CD14-positive monocyte (primary cell): ENCODE results near the gene CTSD. TPM values are rescaled to one million over a fixed set of nuclear protein-coding genes. Genes with fewer than 3 reads are reported as not detected.
A peak's percentile ranks its signal among the peaks of the same experiment; 100 is the strongest.

Experiments used
- DNase-seq, 3 donors: peaks; one replicate each; pipeline ENCODE4 v3.0.0-alpha.2; 2011 to 2022
- H2AFZ ChIP-seq: 2 replicates; pipeline ENCODE4 v1.6.0; 2012; ENCODE audit warnings: mild to moderate bottlenecking, low read depth, low read length, inconsistent platforms; ENCODE audit not compliant: insufficient read depth, poor library complexity, severe bottlenecking
- H3K27ac ChIP-seq, 2 donors: 1 replicate in 1 of 2; 2 replicates in 1 of 2; pipeline ENCODE4 v1.5.1; 2012 to 2013; ENCODE audit warnings: low read length in 2 of 2, control low read depth in 1 of 2, inconsistent platforms in 1 of 2, low read depth in 1 of 2, mild to moderate bottlenecking in 1 of 2
- H3K27me3 ChIP-seq, 2 donors: one replicate each; pipeline versions ENCODE4 v1.6.0 to v1.6.1; 2011 to 2013; ENCODE audit warnings: low read length in 2 of 2; ENCODE audit not compliant: control insufficient read depth in 2 of 2, insufficient read depth in 2 of 2
- H3K36me3 ChIP-seq, 2 donors: replicated peaks in 1 of 2; 1 replicate in 1 of 2; 2 replicates in 1 of 2; pipeline versions ENCODE4 v1.5.1 to v1.6.1; 2012 to 2013; ENCODE audit warnings: low read length in 2 of 2, control low read depth in 1 of 2, inconsistent platforms in 1 of 2, mild to moderate bottlenecking in 1 of 2; ENCODE audit not compliant: insufficient read depth in 2 of 2, control insufficient read depth in 1 of 2
- H3K4me1 ChIP-seq, 2 donors: 1 replicate in 1 of 2; 2 replicates in 1 of 2; pipeline versions ENCODE4 v1.5.1 to v1.6.1; 2012 to 2013; ENCODE audit warnings: low read length in 2 of 2, control low read depth in 1 of 2, inconsistent platforms in 1 of 2, mild to moderate bottlenecking in 1 of 2, moderate library complexity in 1 of 2; ENCODE audit not compliant: insufficient read depth in 2 of 2, control insufficient read depth in 1 of 2
- H3K4me2 ChIP-seq: replicated peaks from 2 replicates; pipeline ENCODE3; 2012; ENCODE audit warnings: low read length, moderate library complexity, mild to moderate bottlenecking; ENCODE audit not compliant: poor library complexity, severe bottlenecking; ENCODE audit errors: extremely low read depth
- H3K4me3 ChIP-seq, 3 experiments: fragments of 200-600 bp in 1 of 3; sonication (generic) in 1 of 3; replicated peaks in 1 of 3; 1 replicate in 2 of 3; 2 replicates in 1 of 3; pipeline ENCODE4 v1.5.1; 2011 to 2013; ENCODE audit warnings: low read length in 3 of 3, mild to moderate bottlenecking in 3 of 3, control low read depth in 2 of 3, low read depth in 2 of 3, inconsistent platforms in 1 of 3, moderate library complexity in 1 of 3
- H3K79me2 ChIP-seq: 2 replicates; pipeline ENCODE4 v1.6.0; 2012; ENCODE audit warnings: mild to moderate bottlenecking, control low read depth, inconsistent platforms, low read length, moderate library complexity; ENCODE audit not compliant: insufficient read depth
- H3K9ac ChIP-seq: 2 replicates; pipeline ENCODE4 v1.6.0; 2017; ENCODE audit warnings: low read length, mild to moderate bottlenecking; ENCODE audit not compliant: insufficient read depth, poor library complexity, severe bottlenecking
- H3K9me3 ChIP-seq, 2 donors: replicated peaks in 1 of 2; 1 replicate in 1 of 2; 2 replicates in 1 of 2; pipeline versions ENCODE4 v1.5.1 to v1.6.1; 2012 to 2013; ENCODE audit warnings: low read length in 2 of 2, control low read depth in 1 of 2; ENCODE audit not compliant: control insufficient read depth in 1 of 2, insufficient read depth in 1 of 2
- H4K20me1 ChIP-seq: 2 replicates; pipeline ENCODE4 v1.6.0; 2012; ENCODE audit warnings: mild to moderate bottlenecking, low read length, control low read depth, moderate library complexity; ENCODE audit not compliant: insufficient read depth
- H3K27ac Mint-ChIP-seq, 7 donors: one replicate each; pipeline ENCODE4 v1.8.0; 2020; ENCODE audit warnings: mild to moderate bottlenecking in 7 of 7, mixed read lengths in 7 of 7, moderate library complexity in 6 of 7, inconsistent platforms in 2 of 7
- H3K27me3 Mint-ChIP-seq, 3 donors: one replicate each; pipeline ENCODE4 v1.8.0; 2021 to 2022; ENCODE audit warnings: low read depth in 3 of 3, mild to moderate bottlenecking in 3 of 3, mixed read lengths in 3 of 3, moderate library complexity in 3 of 3, inconsistent platforms in 1 of 3
- H3K36me3 Mint-ChIP-seq, 2 donors: one replicate each; pipeline ENCODE4 v1.8.0; 2020; ENCODE audit warnings: mixed read lengths in 2 of 2, inconsistent platforms in 1 of 2, mild to moderate bottlenecking in 1 of 2
- H3K4me1 Mint-ChIP-seq: one replicate; pipeline ENCODE4 v1.8.0; 2020; ENCODE audit warnings: mild to moderate bottlenecking, mixed read lengths
- H3K4me3 Mint-ChIP-seq, 2 donors: one replicate each; pipeline ENCODE4 v1.8.0; 2020; ENCODE audit warnings: mild to moderate bottlenecking in 2 of 2, mixed read lengths in 2 of 2, moderate library complexity in 1 of 2
- H3K9me3 Mint-ChIP-seq, 7 donors: one replicate each; pipeline ENCODE4 v1.8.0; 2020 to 2022; ENCODE audit warnings: mixed read lengths in 7 of 7, mild to moderate bottlenecking in 6 of 7, moderate library complexity in 6 of 7, inconsistent platforms in 2 of 7
- WGBS: methylation state at CpG from one replicate; pipeline ENCODE4 v1.1.5; 2013; ENCODE audit warnings: missing lambda C conversion rate; ENCODE audit not compliant: insufficient coverage; 5-methylcytosine and 5-hydroxymethylcytosine counted together
- intact Hi-C, 2 donors: fragments of 100-400 bp; cut with micrococcal nuclease; formaldehyde crosslinking; loops; one replicate each; pipeline versions ENCODE4 v1.15.0 to v1.15.1; 2023
- polyA plus RNA-seq, 3 donors: library from polyadenylated mRNA; depleted of rRNA in 1 of 3; unstranded in 2 of 3; stranded (reverse) in 1 of 3; fragments of 300-500 nt in 2 of 3; fragments of >200 nt in 1 of 3; fragmentation: Illumina TruSeq in 2 of 3; gene quantifications; 1 replicate in 2 of 3; 2 replicates in 1 of 3; pipeline ENCODE4 v1.2.3, GENCODE V29; 2012 to 2021
- TF ChIP-seq, protein P1 (sequence below): fragments of 200-600 bp; IDR thresholded peaks from one replicate; pipeline ENCODE4 v1.8.0; 2022; ENCODE audit warnings: antibody characterized with exemption, mild to moderate bottlenecking

CTSD gene
- polyA plus RNA-seq, 3 donors, result 835 to 1,372 (median 855) TPM

DNA sequence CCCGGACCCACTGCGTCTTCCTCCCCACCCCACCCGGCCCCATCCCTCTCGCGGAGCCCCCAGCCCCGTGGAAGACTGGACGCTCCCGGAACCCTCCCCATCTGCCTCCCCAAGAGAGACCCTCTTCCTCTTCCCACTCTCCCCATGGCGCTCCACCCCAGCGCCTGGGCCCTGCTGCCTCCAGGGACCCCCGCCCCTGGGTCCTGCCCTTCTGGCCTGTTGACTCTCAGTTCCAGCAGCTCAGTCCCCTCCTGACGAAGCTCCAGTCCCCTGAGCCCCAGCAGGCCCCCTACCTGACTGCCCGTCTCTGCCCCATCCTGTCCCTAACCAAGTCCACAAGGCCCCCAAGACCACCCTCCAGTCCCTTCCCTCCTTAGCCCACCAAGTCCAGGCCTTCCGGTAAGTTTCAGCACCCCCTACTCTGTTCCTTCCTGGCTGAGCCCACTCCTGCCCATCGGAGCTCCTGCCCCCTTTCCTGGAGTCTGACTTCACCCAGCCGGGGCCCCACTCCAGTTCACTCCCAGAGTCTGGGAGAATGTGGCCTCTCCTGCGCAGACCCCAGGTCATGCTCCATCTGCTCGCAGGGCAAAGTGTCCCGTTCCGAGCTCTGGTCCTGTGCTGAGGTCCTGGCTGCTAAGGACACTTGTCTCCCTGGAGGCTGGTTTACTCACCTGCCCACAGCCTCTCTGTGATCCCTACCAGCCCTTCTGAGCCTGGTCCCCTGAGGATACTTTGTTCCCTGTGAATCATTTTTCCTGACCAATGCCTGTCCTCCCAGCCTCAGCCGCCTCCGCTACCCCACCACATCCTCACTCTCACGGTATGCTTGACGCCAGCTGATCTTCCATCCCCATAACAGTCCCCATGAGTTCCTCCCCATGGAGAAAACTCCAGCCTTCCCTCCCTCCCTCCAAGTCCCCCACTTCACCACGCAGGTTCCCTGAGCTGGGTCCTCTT, 14.1 kb downstream of the CTSD start:
- WGBS, result 50% methylated on average over 25 of the region's 25 CpGs
- TF ChIP-seq, protein P1, sequence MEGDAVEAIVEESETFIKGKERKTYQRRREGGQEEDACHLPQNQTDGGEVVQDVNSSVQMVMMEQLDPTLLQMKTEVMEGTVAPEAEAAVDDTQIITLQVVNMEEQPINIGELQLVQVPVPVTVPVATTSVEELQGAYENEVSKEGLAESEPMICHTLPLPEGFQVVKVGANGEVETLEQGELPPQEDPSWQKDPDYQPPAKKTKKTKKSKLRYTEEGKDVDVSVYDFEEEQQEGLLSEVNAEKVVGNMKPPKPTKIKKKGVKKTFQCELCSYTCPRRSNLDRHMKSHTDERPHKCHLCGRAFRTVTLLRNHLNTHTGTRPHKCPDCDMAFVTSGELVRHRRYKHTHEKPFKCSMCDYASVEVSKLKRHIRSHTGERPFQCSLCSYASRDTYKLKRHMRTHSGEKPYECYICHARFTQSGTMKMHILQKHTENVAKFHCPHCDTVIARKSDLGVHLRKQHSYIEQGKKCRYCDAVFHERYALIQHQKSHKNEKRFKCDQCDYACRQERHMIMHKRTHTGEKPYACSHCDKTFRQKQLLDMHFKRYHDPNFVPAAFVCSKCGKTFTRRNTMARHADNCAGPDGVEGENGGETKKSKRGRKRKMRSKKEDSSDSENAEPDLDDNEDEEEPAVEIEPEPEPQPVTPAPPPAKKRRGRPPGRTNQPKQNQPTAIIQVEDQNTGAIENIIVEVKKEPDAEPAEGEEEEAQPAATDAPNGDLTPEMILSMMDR, result no peak
- Histone ChIP-seq H3K9ac (no peak overlapping the region), H2AFZ (no peak overlapping the region), H3K4me2 (peak overlapping the region; percentile 15), H3K27me3 (peaks cover 7 to 33% of the 10 kb centered on the region in 2 donors), H3K4me3 (peak overlapping the region in 1 of 3 experiments; percentile 20), H3K9me3 (no peaks in the 10 kb centered on the region), H3K36me3 (peaks cover 29 to 31% of the 10 kb centered on the region in 2 donors), H3K79me2 (peaks cover under 1% of the 10 kb centered on the region), H4K20me1 (peaks cover 81% of the 10 kb centered on the region), H3K27ac (no peak overlapping the region), H3K4me1 (peaks cover 35 to 82% of the 10 kb centered on the region in 2 donors)
- Mint-ChIP-seq H3K27me3 (peaks cover 29 to 49% (median 43%) of the 10 kb centered on the region in 3 donors), H3K9me3 (peaks cover 0 to 9% (median 3%) of the 10 kb centered on the region in 7 donors), H3K27ac (peak overlapping the region in 4 of 7 donors; percentile 10 to 51 (median 17)), H3K36me3 (peaks cover 27 to 37% of the 10 kb centered on the region in 2 donors), H3K4me1 (peaks cover 50% of the 10 kb centered on the region), H3K4me3 (peak overlapping the region; percentile 62 to 81)
- intact Hi-C loops, result loop anchor here in 1 of 2 donors (5.0 kb wide), 1 partner anchor 38 kb away; no protein-coding TSS in a partner anchor
- no peak for DNase-seq

DNA sequence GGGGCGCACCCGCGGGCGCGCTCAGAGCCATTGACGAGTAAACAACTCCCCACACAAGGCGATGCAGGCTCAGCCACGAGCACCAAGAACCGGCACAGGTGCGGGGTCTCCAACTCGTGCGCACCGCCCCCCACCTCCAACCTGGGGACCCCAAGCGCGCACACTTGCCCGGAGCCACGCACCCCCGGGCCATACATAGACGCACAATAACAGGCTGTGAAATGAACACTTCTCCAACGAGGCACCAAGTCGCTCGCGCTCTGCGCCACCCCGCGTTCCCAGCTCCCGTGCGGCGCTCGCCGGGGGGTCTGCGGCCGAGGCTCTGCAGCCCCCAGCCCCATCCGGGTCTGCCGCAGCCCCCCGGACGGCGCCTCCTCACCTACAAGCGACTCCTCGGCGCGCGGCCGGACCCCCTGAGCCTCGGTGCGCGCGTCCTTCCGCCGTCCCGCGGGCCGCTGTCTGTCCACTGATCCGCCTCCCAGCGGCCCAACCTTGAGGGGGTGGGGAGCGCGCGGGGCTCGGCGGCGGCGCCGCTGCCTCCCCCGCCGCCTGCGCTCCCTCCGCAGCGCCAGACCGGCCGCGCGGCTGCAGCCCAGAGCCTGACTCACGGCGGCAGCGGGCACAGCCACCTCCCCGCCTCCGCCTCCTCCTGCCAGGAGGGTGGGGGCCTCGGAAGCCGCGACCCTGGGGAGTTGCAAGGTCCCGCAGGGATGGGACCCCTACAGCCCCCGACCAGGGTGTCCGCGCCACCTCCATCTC, 14.9 kb downstream of the CTSD start:
- 2% methylated on average over 82 of the region's 84 CpGs for WGBS
- H3K4me1 ChIP-seq, result peaks cover 34 to 80% of the 10 kb centered on the region in 2 donors
- peak overlapping the region; percentile 45 to 68 for H3K4me3 Mint-ChIP-seq
- H2AFZ ChIP-seq, result no peak overlapping the region
- intact Hi-C loops, result loop anchor here in 1 of 2 donors (5.0 kb wide), 1 partner anchor 38 kb away; no protein-coding TSS in a partner anchor
- peaks cover 7 to 39% of the 10 kb centered on the region in 2 donors for H3K27me3 ChIP-seq
- H4K20me1 ChIP-seq, result peaks cover 72% of the 10 kb centered on the region
- H3K27ac ChIP-seq, result no peak overlapping the region
- H3K4me3 ChIP-seq, result peak overlapping the region in 1 of 3 experiments; percentile 10
- no peak overlapping the region for H3K9ac ChIP-seq
- peaks cover 29 to 51% (median 44%) of the 10 kb centered on the region in 3 donors for H3K27me3 Mint-ChIP-seq
- DNase-seq, result peak in 2 of 3 donors; percentile 33 to 35
- H3K9me3 ChIP-seq, result no peaks in the 10 kb centered on the region
- peaks cover 21 to 22% of the 10 kb centered on the region in 2 donors for H3K36me3 ChIP-seq
- H3K79me2 ChIP-seq, result no peaks in the 10 kb centered on the region
- H3K9me3 Mint-ChIP-seq, result peaks cover 0 to 9% (median 3%) of the 10 kb centered on the region in 7 donors
- H3K4me1 Mint-ChIP-seq, result peaks cover 49% of the 10 kb centered on the region
- H3K36me3 Mint-ChIP-seq, result peaks cover 23 to 30% of the 10 kb centered on the region in 2 donors
- peak overlapping the region; percentile 15 for H3K4me2 ChIP-seq
- H3K27ac Mint-ChIP-seq, result no peak overlapping the region
- TF ChIP-seq, protein P1, result no peak
